GM21515 (cell line): Measurements from ENCODE around the gene COL20A1.
"Not testable (repeated sequence)": the region's sequence is repeated elsewhere in the genome, so short reads cannot be mapped to it uniquely, and the experiment has no call there.

Experiments used
- ATAC-seq: cut with Tn5 transposase; IDR thresholded peaks from one replicate; pipeline ENCODE4 v1.9.1; 2021; ENCODE audit not compliant: unreplicated experiment

Gene COL20A1

DNA sequence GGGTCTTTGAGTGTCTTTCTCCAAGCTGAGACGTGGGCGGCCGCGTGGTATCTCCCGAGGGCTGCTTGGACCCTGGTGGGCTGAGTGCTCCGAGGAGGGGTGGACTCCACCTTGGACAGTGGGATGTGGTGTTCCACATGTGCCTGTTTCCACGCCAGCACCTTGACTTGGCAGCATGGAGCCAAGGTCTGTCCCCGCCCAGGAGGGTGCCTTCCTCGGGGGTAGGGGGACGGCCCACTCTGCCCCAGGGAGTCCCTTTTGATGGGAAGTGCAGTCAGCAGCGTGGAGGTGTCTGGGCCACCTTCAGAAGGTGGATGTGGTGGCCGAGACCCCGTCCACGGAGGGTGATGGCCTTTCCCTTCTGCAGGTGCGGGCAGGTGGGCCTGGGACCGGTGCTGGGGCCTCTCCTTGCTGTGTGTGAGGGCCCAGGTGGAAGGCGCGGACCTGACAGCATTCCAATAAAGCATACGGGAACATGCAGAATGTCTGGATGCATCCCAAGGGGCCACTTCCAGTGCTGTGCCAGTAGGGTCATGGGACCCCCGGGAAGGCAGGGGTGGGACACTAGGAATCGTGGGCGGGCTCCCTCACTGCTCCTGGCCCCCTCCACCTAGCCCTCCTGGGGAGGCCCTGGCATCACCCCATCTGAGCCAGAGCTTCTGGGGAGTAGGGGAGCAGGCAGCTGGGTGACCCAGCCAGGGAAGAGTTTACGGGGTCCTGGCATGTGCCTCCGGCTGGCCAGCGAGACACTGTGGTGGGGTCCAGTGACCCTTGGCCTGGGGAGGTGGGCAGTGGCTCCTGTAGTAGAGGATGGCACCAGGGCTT is 3.5 kb upstream of the COL20A1 start:
- ATAC-seq = no peak

DNA sequence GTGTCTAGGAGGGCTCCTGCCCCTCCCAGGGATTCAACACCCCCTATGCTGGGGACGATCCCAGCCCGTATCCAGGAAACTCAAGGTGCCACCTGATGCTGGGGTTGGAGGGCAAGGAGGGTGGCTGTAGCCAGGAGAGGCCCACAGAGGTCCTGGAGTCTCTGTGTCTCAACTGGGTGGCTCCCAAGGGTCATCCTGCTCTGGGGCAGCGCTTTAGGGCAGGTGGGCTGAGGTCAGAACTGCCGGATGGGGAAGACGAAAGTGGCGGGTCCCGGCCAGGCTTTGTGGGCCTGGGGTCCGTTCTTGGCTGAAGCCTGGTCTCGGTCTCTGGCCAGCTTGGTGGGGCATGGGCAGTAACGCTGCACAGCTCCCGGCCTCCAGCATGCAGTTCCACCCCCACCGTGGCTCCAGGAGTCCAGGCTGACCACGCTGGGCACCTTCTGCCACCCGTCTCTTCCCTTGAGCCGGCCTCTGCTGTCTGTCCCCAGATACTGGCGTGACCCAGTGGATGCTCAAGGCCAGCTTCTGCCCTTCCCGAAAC is 2.8 kb upstream of the COL20A1 start:
- ATAC-seq = no peak

DNA sequence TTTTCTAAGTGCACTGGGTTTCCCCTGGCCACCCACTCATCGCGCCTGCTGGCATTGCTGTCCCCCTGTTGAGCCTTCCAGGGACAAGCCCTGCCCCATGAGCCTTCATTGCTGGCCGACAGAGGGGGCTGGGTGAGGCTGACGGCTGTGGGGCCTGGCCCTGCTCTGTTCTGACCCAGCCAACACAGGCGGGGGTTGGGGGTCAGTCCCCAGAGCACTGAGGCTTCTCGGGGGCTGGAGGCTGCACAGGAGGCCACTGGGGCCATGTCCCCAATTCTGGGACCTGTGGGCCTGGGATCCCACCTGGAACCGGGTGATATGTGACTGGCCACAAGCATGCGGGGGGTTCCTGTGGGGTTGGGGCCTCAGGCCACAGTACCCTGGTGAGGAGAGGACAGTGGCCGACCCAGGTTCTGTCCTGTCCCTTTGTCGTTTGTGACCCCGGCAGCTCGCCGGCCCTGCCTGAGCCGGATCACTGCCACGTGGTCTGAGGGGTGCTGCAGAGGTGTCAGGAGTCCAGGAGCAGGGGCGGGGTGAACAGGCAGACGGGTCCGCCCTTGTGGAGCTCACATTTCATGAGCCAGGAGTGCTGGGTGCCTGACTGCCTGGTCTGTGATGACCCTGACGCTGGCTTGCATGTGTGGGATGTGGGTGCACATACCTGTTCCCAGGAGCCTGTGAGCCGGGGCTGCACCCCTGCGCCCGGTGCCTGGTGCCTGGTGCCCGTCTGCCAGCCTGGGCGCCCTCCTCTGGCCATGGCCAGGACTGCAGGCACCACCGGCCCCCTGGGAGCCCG is 2.1 kb upstream of the COL20A1 start:
- no peak for ATAC-seq

DNA sequence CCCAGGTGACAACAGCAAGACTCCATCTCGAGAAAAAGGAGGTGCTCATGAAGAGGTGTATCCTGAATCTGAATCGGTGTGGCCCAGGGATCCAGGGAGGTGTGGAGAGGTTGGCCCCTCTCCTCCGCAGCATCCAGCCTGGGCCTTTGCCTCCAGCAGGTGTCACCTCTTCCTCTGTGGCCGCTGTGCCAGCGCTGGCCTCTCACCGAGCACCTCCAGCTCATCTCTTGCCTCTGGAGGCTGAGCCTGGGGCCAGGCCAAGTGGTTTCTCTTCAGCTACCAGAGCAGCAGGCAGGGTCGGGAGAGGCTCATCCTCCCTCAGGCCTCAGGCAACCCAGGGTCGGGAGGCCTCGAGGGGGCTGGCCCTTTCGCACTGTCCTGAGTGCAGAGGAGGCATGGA is 1.2 kb upstream of the COL20A1 start:
- ATAC-seq = no peak

DNA sequence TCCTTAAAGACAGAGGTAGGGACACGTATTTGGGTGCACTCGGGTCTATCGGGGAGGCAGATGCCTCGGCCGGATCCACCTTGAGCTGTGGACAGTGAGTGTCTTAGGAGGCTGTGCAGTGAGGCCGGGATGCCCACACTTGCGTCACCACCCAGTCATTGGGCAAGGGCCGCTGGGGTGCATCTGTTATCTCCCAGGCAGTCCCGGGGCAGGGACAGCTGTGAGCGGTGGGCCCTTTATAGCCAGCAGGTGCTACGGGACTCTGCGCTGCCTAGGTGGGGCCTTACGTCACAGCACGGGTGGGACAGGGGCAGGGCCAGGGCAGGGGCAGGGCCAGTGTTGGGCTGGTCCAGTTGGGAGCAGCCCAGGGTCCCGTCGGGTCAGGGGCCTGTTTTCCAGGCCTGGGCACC is 689 bp upstream of the COL20A1 start:
- ATAC-seq = no peak

DNA sequence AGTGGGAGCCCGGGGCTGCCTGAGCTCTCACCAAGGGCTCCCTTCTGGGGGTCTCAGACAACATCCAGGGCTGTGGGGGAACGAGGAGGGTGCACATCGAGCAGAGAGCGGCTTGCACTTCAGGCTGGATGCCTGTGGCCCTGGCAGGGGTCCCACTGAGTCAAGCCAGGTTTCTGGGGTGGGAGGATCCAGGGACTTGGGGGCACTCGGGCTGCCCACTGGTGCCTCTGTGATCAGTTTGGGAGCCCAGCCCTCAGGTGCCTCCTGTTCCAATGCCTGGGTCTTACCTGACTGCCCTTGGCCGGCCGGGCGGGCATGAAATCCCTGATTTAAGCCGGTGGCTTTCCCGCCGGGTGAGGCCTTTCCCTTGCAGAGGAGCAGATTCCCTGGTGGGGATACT is 470 bp downstream of the COL20A1 start:
- no peak for ATAC-seq

DNA sequence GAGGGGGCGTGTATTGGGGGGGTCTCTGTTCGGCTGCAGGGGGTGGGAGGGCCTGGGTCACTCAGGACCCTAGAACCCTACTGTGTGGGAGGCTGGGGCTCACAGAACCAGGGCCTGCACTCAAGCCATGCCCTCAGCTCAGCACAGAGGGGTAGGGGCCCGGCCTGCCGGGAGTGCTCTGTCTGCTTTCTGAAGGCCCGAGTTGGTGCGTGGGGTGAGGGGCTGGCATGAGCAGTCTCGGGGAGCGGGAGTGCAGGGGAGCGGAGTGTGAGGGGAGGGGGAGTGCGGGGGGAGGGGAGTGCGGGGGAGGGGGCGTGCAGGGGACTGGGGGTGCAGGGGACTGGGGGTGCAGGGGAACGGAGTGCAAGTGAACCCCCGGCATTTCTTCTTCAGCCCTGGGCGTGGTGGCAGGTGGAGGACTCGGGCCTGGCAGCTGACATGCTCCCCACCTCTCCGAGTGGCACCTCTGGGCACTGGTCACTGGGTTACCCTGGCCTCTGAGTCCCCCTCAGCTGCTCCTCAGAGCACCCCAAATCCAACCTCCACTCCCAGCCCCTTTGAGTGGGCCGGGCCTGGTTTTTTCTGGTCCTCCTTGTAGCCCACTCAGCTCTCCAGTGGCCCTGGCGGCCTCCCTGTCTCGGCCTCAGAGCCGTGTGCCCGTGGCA is 1.0 kb downstream of the COL20A1 start:
- no peak for ATAC-seq

DNA sequence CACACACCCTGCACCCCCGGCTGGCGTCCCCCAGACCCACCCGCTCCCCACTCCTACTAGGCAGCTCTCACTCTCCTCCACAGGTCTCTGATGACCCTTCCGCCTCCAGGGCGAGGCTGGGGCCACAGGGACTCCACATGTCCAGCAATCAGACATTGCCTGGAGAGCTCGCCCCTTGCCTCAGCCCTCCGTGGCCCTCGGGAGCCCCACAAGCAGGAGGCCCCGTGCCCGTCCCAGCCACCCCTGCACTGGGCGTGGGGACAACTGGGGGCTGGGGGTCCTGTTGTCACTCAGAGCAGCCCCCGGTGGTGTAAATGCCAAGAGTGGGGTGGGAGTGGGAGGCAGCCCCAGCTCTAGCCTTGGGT is 1.5 kb downstream of the COL20A1 start:
- no peak for ATAC-seq

DNA sequence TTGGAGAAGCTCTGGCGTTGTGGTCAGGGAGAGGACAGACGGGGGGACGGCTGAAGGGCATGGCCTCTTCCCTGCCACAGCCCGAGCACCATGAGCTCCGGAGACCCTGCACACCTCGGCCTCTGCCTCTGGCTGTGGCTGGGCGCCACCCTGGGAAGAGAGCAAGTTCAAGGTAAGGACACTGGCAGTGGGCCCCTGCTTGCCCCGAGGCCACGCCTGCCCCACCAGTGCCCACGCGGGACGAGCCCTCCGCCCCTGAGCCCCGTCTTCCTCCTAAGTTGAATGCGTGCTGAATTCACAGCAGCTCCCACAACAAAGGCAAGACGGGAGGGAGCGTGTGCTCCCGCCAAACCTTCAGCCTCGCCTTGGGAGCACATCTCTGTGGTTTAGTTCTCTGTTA is 2.0 kb downstream of the COL20A1 start:
- no peak for ATAC-seq

DNA sequence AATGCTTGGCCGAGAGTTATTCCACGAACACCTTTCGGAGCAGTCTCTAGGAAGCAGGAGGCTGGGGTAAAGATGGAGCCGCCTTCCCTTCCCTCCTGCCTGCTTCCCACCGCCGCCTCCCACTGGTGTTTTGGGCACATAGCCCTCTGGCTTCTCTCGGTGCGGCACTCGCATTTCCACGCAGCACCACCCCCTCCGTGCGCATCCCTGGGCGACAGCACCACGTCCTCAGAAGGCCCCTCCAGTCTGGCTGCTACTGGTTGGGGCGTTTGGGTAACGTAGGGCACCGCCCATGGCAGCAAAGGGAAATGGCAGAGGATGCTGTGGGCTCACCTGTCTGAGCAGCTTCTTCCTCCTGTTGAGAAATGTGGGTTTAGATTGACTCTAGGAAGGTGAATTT is 2.4 kb downstream of the COL20A1 start:
- no peak for ATAC-seq

DNA sequence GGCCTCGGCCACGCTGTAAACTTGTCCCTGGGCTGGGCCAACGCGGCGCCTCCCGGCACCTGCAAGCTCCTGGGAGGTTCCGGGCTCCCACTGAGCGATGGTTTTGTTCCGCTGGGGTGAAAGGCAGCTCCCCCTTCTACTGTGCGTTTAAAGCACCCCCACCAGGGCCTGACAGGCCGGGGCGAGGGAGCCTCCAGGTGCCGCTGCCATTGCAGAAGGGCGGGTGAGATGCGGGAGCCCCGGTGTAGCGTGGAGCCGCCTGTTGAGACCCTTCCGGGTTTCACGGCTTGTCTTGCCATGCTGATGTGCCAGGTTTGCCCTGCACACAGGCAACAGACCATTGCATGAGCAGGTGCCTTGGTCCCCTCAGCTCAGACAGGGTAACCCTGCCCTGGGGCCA is 2.9 kb downstream of the COL20A1 start:
- no peak for ATAC-seq

DNA sequence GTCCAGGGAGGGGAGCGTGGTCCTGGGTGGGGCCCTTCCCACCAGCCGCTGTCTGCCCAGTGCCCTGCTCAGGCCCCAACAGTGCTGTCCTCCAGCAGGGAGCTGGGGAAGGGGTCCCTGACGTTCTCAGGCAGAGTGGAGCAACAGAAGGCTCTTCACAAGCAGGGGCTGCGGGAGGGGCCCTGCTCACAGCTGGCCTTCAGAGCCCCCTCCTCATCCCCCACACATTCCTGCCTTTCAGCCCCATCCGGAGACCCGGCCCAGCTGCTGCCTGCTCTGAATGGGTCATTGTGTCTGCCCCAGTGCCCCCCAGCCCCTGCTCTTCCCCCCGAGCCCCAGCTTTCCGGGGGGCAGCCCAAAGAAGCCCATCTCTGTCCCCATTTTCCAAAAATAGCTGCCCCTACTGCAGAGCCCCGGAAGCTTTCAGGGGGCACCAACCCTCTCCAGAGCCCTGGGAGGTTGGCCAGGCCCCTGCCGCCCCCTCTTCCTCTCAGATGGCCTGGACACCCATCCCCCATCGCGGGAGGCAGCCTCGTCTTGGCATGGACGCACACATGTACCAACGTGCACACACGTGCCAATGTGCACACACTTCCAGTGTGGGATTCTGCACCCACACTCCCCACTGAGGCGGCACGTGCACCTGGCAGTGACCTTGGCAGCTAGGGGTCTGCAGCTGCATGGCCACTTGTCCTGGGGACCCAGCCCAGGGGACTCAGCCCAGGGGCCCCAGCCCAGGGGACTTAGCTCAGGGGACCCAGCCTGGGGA is 3.7 kb downstream of the COL20A1 start:
- no peak for ATAC-seq

DNA sequence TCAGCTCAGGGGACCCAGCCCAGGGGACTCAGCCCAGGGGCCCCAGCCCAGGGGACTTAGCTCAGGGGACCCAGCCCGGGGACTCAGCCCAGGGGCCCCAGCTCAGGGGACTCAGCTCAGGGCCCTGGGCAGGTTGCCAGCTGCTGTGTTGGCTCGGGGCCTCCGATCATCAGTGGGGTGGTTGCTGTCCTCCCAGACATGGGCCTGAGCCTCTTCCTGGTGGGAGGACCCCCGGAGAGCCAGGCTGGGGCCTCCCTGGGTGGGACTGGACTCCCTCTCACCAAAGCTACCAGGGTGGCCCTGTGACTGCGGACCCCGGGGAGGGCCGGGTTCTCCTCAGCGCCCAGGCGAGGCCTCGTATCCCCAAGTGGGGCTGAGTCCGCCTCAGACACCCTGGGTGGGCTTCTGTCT is 4.4 kb downstream of the COL20A1 start:
- ATAC-seq = no peak

DNA sequence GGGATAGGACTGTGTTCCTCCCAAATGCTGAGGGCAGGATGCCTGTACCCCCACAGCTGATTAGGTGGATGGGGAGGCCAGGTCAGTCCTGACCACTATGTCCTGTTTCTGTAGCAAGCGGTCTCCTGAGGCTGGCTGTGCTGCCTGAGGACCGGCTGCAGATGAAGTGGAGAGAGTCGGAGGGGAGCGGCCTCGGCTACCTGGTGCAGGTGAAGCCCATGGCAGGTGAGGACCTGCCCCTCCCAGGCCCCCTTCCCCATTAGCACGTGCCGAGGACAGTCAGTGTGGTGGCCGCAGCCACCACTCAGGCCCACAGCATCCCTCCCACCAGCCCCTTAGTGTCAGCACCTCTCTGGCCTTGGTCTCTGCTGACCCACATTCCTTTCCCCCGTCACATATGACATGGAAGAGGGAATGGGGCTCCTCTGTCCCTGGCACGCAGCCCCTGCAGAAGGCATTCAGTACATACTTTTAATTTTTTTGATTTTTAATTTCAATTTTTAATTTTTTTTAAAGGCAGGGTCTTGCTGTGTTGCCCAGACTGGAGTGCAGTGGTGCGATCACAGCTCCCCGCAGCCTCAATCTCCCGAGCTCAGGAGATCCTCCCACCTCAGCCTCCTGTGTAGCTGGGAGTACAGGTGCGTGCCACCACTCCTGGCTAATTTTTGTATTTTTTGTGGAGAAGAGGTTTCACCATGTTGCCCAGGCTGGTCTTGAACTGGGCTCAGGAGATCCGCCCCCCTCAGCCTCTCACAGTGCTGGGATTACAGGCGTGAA is 5.0 kb downstream of the COL20A1 start:
- ATAC-seq = no peak

DNA sequence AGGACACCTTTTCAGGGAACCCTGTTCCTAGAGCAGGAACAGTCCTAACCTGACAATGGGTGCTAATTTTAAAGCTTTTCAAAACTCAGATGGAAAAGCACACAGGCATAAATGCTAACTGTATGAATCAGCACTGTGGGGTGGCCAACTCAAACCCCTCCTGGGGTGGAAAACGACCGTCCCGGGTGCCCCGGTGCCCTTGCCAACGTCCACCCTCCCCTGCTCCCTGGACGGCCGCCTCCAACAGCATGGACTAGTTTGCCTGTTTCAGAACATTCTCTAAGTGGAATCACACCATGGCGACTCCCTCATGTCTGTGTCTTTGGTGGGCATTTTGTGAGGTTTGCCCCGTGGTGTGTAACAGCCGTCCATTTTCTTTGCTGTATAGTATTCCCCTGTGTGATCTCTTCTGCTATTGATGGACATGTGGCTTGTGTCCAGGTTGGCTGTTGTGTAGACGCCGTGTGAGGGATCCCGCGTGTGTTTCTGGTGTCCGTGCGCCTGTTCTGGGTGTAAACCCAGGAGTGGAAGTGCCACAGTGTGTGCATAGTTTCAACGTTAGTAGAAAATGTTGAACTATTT is 5.8 kb downstream of the COL20A1 start:
- ATAC-seq = no peak

DNA sequence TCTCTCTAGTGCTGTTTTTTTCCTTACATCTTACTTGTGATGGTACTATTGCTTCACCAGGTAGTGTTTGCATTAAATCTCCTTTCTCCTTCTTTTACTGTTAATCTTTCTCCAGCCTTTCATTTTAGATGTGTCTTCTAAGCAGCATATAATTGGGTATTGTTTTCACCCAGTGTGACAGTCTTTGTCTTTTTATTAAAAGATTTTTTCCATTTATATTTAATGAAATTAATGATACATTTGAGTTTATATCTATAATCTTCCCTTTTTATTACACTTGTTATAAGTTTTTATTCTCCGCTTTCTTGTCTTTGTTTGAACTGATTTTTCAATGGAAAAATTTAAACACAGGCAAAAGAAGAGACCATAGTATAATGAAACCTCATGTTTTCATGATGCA is 8.7 kb downstream of the COL20A1 start:
- no peak for ATAC-seq

DNA sequence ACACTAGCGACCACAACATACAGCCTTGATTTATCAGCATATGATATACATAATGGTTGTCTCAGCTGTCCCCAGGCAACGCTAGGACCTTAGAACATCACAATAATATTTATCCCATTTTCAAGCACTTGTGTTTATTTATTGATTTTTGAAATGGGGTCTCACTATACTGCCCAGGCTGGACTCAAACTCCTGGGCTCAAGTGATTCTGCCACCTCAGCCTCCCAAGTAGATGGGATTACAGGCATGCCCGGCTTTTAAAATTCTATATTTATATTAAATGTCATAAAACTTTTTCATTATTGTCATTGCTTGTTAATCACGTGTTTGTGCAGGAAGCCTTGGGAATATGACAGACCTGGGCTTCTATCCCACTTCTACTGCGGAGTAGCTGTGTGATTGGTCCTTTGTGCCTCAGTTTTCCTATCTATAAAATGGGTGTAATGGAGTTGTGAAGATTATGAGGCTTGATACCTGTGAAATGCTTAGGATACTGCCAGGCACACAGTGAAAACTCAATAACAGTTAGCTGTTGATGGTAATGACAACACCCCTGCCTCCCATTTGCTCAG is 10.2 kb downstream of the COL20A1 start:
- ATAC-seq = no peak

DNA sequence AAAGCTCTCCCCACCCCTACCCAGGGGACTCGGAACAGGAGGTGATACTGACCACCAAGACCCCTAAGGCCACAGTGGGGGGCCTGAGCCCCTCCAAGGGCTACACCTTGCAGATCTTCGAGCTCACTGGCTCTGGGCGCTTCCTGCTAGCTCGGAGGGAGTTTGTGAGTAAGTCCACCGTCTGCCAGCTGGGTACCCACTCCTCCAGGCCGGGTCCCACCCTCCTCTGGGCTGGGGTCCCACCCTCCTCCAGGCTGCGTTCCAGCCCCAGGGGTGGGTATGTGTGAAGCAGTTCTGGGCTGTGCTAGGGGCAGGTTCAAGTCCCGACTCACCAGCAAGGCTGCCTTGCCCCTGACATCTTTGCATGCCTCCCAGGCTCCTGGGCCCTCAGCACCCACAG is 12.4 kb downstream of the COL20A1 start:
- ATAC-seq = no peak

DNA sequence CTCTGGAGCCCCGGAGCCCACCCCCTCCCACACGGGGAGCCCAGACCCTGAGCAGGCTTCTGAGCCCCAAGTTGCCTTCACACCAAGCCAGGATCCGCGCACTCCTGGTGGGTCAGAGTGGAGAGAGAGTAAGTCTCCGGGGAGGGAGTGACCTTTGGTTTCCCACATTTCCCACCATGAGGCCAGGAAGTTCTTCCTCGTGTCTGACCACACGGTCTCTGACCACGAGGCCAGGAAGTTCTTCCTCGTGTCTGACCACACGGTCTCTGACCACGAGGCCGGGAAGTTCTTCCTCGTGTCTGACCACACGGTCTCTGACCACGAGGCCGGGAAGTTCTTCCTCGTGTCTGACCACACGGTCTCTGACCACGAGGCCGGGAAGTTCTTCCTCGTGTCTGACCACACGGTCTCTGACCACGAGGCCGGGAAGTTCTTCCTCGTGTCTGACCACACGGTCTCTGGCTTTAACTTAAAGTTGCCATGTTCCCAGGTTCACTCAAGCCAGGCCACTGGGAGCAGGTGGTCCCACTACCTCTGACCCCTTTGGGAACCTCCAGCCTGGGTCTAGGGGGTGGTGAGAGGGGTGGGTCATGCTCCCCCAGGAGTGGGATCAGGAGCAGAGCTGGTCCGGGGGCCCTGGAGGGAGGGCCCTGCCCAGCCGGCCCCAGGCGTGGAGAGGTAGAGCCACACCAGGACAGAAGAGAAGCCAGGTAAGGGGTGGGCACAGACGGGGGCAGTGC is 13.1 kb downstream of the COL20A1 start:
- ATAC-seq = not testable (repeated sequence)
